ENCODE data around the gene ISCA1. TPM values are rescaled to one million over a fixed set of nuclear protein-coding genes. Genes with fewer than 3 reads are reported as not detected.

The ISCA1 gene
- total RNA-seq, result 34.7 and 36.1 TPM in 2 replicates

DNA sequence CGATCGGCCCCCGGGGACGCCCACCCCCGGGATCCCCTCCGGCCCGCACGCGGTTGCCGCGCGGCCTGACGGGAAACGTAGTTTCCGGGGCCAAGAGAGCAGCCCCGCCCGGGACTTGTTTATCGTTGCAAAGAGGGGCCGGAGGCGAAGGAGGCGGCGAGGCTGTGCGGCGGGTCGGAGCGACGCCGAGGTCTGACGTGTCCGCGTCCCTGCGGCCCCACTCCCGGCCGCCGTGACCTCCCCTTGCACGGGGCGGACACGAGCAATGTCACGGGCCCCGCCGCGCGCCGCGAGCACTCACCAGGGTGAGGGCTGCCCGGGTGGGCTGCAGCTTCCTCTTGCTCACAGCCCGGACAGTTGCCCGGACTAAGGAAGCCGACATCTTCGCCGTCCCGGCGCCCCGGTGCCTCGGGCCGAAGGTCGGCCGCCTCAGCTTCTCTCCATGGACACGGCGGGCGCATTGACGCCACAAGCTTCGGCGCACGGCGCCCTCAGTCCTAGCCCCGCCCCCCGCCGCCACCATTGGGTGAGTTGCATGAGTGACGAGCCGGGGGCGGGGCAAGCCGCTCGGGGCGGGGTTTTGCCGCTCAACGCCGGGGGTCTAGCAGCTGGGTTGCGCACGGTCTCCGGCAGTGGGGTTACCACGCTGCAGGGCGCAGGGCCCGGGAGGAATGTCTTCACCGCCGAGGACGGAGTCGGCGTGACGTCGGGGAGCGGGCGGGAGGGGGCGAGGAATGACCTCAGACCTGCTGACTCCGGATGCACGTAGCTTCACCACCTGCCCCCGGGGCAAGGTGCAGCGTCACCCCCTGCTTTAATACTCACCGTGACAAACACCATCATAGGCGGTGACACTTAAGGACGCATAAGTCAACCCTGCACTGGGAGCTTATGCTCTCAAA lies at the start of gene ISCA1:
Gene ISCA1, minus strand, starts transcription at position 462 of the 902 bp plus-strand sequence. Its CDS starts 80 bp downstream, at position 382.

DNA sequence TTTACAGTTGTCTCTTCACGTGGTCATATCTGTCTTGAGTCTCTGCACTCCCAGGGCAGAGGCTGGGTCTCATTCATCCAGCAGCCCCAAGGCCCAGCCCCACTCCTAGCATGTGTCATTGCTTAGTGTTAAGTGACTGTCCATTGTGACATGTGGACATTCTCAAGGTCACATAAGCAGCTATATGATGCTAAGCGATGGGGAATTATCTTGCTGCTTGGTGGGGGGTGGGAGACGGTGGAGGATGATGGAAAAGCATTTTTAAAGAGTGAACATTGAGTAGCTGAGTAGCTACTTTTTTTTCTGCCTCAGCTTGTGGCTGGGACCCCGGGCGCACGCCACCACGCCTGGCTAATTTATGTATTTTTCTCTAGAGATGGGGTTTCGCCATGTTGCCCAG lies 22.8 kb downstream of the ISCA1 start, which contains the start of gene C9orf153:
Gene C9orf153, minus strand, starts transcription at position 101 of the 400 bp plus-strand sequence. CDS start 30,054 bp downstream, outside the sequence.

Small RNAs within 50 kb of the gene (small RNA-seq; reads per million reads assigned to genes)
- not detected for gene AL137849.1
- gene RN7SKP264, result not detected

Other genes starting within 250 kb of the ISCA1 start
- 41.5 and 44.4 TPM in 2 replicates for gene GOLM1, start 183.0 kb downstream of the ISCA1 start, total RNA-seq
- 0.16 and 0.24 TPM in 2 replicates for gene C9orf153, start 22.9 kb downstream of the ISCA1 start, total RNA-seq
- gene TUT7, start 71.9 kb upstream of the ISCA1 start, total RNA-seq, result 41.4 and 45.9 TPM in 2 replicates